ENCODE measurements around the gene ATCAY.

GRCh38 chr19:3880471-3881271 is at the start of gene ATCAY:
- TF ChIP-seq TAF1 (IDR thresholded peaks at IDR 0.05; ENCODE audit: low read depth) = peak; percentile 92
- peak; percentile 98 for TF ChIP-seq POLR2AphosphoS5 (IDR thresholded peaks at IDR 0.05)
- TF ChIP-seq CTCF (IDR thresholded peaks at IDR 0.05; ENCODE audit: poor library complexity, severe bottlenecking) = no peak
- TF ChIP-seq REST (IDR thresholded peaks at IDR 0.05; ENCODE audit: borderline replicate concordance) = peak; percentile 87
- peak; percentile 19 for TF ChIP-seq EP300 (conservative IDR thresholded peaks at IDR 0.05; ENCODE audit: poor library complexity, severe bottlenecking)
- TF ChIP-seq EZH2 (IDR thresholded peaks at IDR 0.05; ENCODE audit: borderline replicate concordance, insufficient read depth, low read length, poor library complexity, severe bottlenecking) = no peak
